GM21529 (cell line): Measurements from ENCODE around the gene PMEL.
A peak's percentile ranks its signal among the peaks of the same experiment; 100 is the strongest.

ENCODE experiments used
- ATAC-seq: cut with Tn5 transposase; IDR thresholded peaks from one replicate; pipeline ENCODE4 v1.9.1; 2021; ENCODE audit not compliant: unreplicated experiment

Gene PMEL

DNA sequence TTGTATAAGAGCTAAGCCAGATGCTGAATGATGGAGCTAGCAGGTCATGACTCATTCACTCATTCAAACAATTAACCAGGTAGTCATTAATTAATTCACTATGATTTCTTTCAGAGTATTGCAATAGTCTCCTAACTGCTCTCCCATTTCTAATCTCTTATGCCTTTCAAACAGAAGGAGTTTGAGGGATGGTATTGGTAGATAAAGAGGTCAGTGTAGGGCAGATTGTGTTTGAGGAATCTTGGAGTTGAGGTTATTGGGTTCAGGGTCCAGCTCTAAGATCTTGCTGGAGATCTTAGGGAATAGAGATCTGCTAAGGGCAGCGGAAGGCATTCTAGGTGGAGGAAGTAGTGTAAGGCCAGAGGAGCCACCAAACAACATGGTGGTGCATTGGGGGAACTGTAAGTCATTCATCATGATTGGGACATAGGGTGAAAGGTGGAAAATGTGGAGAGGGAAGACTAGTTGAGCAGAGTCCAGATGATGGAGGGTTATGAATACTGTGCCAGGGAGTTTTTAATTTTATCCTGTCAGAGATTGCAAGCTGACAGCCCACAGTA is 23.2 kb downstream of the PMEL start:
- ATAC-seq: no peak

DNA sequence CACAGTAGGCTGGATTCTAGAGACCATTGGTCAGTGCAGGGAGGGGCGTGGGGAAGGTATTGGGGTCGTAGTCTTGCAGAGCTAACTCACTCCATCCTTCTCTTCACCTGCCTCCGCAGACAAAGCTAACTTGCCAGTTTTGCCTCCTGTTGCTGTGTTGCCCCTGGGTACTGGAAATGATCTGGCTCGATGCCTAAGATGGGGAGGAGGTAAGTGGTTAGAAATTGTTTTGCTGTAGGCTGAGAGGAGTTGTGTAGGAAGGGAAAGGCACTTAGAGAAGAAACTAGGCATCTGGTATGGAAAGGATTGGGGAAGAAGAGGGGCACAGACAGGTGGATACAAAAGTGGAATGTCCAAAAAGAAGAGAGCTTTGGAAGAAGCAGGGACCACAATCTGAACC is 23.8 kb downstream of the PMEL start:
- ATAC-seq: no peak

DNA sequence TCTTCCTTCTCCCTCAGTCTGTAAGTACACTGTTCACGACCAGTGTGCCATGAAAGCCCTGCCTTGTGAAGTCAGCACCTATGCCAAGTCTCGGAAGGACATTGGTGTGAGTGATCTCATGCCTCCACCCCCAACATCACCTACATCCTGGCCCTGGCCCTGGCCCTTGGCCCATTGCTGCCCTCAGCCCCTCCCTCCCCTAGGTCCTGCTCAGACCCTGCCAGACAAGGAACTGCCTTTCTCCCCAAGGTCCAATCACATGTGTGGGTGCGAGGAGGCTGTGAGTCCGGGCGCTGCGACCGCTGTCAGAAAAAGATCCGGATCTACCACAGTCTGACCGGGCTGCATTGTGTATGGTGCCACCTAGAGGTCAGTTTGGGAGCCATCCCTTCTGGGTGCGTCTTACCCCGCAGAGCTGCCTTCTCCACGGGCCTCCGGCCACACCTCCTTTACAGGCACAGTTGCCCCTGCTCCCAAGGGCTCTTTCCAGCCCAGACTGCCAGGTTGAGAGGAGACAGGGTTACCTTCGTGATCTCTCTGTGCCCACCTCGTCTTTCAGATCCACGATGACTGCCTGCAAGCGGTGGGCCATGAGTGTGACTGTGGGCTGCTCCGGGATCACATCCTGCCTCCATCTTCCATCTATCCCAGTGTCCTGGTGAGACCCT is 25.6 kb downstream of the PMEL start:
- ATAC-seq: peak; percentile 97

DNA sequence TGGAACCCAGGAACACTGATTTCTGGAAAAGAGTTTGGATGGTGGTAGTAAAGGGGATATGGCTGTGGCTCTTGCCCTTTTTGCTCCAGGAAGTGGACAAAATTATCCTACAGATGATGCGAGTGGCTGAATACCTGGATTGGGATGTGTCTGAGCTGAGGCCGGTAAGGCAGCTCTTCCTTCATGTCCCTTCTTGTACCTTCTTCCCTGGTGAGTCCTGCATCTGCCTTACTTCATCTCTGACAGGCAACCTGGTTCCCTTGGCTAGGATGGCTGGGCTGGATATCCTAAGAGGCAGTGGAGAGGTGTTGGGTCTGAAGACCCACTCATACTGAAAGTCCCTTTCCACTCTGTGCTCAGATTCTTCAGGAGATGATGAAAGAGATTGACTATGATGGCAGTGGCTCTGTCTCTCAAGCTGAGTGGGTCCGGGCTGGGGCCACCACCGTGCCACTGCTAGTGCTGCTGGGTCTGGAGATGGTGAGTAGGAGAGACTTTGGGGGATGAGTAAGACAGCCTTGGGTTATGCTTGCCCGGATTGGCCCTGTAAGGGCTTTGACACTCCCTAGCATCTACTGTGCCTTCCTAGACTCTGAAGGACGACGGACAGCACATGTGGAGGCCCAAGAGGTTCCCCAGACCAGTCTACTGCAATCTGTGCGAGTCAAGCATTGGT is 26.9 kb downstream of the PMEL start:
- ATAC-seq: no peak

DNA sequence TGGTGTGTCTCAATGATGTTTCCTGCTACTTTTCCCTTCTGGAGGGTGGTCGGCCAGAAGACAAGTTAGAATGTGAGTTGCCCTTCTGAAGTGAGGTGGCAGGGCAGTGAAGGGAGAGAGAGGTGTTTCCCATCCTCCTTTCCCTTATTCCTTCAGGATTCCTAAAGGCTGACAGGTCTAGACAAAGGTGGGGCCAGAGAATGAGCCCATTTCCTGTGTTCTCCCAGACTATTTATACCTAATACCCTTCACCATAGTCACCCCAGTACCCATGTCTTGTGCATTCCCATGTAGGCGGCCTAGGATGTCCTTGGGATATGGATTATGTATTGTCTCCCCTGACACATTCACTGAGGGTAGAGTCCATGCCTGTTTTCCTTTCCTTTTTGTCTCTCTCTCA is 27.9 kb downstream of the PMEL start:
- no peak for ATAC-seq

DNA sequence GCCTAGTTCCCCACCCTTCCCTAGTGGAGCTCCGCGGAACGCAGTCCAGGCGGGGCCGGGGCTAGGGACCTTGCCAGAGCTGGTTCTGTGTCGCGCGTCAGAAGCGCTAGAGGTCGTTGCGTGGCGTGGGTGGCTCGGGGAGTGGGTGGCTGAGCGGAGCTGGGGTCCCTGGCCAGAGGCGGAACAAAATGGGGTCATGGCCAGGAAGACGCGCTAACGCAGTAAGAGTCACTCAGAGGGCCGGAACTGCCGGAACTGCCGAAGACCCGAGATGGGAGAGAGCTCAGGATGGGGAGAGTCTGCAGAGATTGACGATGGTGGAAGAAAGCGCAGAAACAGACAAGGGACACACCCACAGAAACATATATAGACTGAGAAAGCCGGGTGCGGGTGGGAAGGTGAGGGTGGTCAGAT is 30.1 kb downstream of the PMEL start:
- no peak for ATAC-seq

DNA sequence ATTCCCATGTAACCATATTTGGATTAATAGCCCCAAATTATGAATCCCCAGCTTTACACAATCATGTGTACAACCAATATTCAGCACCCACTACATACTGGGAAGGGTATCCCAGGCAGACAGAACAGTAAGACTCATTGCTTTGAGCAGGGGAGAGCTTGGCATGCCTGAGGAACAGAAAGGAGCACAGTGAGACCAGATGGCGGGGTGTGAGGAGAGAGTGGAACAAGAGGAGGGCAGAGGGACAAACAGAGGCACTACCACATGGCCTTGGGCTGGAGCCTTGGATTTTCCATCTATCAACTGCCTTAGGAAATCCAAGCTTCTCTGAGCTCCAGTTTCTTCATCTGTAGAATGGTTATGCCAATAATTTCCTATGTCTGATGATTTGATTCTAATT is 31.1 kb downstream of the PMEL start:
- no peak for ATAC-seq

DNA sequence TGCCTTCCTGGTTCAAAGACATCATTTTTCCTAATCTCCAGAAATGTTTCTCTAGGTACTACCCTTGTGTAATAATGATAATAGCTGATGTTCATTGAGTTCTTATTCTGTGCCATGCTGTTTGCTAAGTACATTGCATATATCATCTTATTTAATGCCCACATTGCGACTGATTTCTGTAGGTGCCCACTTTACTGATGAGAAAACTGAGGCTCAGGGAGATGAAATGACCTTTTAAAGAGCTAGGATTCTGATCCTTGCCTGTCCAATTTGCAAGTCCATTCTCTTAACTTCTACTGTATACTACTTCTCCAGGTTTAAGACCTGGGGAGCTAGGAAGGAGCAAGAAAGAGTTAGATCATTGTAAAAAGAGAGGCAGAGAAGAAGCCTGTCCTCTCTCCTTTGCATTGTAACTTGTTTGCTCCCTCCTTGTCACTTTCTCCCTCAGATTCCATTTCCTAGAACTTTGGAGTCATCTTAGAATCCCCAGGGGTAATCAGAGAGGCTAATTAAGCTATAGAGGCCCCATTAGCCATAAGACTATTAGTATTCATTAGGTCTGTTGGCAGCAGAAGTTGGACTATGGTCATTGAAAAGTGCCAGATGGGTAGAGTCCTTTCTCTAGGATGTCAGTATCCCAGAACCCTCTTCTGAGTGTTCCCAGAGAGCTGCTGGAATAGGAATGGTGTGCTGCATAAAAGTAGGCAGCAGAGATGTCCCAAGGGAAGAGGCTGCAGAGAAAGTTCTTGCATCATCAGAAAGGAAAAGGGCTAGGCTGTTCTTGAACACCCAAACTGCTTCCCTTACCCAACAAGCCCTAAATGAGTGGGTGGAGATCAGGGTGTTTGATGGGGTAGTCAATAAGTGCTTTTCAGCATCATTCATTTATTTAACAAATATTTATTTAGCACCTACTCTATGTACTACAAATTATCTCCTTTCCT is 31.8 kb downstream of the PMEL start:
- ATAC-seq: no peak

DNA sequence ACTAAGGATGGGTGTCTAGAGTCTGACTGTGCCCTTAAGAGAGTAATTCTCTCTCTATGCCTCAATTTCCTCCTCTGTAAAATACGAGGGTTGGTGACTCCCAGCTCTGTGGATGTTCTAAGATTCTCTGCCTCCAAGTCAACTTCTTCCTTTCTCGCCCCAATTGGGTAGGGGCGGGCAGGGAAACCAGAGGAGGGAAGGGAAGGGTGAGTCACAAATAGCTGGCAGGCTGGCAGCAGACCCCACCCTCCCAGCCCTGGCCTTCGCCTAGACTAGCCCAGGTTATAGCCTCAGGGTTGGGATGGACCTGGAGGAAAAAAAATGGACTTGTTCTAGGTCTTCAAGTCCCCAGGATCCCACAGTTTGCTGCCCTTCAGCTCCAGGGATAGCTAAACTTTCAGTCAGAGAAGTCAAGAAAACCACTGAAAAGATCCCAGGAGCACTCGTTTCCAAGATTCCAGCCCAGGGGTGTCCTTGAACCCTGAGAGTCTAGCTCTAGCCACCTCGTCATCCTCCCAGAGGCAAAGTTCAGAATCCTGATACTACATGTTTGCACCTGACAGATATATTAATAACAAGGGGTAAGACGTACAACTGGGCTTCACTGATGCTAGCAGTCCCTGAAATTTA is 32.6 kb downstream of the PMEL start:
- ATAC-seq: no peak

DNA sequence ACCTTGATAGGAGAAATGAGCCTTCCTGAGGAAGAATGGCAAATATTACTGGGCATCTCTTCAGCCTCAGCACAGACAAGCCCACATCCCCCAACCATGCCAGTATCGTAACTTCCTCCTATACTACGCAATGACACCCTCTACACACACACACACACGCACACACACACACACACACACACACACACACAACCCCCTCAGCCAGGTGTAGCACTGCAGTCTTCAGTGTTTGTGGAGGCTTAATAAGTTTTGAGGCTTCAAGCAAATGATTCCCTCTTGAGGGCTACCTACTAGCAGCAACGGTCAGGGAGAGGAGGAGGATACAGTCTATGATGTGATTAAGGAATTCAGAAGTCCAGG is 33.3 kb downstream of the PMEL start:
- ATAC-seq: no peak

DNA sequence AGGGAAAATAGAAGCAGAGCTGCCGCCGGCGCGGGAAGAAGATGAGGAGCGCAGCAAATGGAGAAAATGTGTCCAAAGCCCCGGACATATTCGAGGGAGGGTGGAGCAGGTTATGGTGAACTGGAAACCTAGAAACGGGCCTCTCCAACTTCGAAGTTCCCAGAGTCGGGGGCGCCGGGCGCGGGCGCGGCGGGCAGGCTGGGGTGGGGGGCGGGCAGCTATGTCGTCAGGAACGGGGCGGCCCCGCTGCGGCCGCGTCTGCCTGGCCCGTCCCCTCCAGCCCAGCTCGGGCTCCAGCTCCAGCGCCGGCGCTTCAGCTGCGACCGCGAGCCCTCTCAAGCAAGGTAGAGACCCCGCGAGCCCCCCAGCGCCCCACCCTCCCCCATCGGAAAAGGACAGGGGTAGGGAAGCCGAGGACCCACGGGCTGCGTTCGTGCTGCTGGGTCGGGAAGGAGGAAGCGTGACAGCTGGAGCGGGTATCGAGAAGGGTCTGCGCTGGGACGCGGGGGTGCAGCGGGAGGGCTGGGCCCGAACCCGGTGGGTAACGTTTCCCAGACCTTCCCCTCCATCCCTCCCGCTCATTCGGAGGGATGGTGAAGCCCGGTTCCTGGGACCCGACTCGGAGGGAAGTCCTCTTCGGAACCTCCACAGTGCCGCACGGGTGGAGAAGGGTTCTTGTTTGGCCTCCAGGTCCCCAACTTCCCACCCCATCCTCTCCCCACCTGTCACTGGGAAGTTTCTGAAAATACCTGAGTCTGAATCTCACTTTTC is 33.9 kb downstream of the PMEL start:
- no peak for ATAC-seq

DNA sequence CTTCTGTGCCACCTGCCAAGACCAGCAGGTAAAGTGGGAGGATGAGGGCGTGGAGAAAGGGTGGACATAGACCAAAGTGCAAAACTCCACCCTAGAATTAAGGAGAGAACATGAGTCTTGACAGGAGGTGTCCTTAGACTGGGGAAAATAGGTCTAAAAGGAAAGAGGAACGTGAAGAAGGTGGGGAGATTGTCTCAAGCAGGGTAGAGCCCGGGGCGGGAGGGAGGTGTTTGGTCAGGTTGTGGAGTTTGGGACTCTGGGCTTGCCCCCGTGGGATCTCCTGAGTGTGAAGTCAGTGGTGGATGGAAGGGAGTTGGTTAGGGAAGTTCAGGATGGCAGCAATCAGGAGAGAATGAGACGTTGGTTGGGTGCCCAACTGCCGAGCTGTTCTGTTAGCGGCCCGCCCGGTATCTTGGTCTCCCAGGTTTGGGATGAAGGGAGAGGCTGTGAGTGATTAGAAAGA is 34.5 kb downstream of the PMEL start:
- ATAC-seq: no peak

DNA sequence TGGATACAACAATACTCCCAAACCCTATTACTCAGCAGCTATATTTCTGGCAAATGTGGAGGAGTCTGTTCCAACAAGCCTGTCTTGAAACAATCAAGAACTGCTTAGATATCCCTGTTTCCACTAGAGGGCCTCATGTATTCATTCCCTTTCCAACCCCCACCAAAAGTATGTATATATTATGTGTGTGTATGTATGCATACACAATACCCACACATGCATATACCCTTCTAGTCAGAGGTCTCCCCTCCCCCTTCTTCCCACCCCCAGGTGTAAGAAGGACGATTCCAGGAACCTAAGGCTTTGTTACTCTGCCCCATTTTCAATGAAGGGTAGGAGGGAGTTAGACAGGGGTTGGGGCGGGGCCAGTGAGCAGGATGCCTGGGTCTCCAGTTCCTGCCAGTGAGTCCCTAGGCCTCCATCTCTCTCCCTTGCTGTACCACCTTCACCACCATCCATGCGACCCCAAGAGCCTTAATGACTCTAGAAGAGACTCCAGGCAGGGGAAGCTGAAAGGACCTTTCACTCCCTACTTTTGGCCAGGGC is 35.0 kb downstream of the PMEL start, which contains the start of gene DGKA:
Gene DGKA, plus strand, starts transcription at position 392 of the 546 bp plus-strand sequence. CDS start 5,342 bp downstream, outside the sequence.
- peak; percentile 22 for ATAC-seq

DNA sequence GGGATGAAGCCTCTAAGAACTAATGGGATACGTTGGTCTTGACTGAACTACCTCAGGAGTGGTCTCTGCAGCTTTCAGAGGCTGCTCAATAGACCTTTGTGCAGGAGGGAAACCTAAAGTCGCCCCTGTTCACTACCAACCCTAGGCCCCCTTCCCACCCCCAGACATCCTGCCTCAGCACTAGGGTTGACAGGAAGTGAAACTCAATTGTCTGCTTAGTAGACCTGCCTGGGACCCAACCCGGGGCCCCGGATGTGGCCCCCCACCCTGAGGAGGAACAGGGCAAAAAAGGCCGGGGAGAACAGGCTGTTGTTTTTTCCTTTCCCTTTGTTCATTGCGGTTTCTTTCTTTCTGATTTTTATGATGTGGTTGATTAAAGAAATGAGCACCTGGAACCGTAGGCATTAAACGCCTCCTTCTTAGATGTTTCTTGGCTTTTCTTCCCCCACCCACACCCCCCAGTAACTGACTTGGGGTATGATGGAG is 36.5 kb downstream of the PMEL start:
- peak; percentile 37 for ATAC-seq

DNA sequence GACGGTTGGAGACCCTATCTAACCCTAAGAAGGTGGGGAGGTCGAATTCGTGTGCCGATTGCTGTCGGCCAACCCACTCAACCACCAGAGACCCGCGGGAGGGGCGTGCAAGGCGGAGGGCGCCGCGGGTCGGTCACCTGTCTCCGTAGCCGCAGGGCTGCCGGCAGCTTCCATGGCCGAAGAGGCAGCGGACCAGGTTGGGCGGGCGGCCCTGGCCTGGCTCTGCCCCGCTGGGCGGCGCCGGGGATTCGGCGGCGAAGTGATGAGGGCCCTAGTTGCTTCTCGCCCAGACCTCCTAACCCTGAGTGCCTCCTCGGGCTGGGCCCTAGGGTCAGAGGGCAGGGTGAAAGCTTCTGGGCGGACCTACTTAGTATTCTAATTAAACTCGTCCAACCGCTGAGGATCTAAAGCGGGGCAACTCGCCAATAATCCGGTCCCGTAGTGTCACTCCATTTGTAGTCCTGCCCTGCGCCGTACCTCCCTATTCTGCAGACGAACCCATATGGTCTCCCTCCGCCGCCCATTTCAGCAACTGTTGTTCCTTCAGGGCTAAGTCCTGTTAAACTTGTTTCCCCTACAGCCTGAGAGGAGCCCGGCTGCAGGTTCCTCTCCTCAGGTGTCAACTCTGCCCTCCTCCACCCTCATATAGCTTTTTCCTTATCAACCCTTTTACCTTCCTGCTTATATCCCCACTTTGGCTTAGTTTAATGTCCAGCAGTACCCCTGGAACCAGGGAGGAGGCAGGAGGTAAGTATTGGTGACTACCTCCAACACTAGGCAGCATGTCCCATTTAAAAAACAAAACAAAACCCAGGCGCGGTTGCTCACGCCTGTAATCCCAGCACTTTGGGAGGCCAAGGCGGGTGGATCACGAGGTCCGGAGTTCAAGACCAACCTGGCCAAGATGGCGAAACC is 38.0 kb downstream of the PMEL start, which contains the start of gene PYM1:
Gene PYM1, minus strand, starts transcription at position 307 of the 915 bp plus-strand sequence. Its CDS starts 133 bp downstream, at position 174.
- ATAC-seq: peak; percentile 39

DNA sequence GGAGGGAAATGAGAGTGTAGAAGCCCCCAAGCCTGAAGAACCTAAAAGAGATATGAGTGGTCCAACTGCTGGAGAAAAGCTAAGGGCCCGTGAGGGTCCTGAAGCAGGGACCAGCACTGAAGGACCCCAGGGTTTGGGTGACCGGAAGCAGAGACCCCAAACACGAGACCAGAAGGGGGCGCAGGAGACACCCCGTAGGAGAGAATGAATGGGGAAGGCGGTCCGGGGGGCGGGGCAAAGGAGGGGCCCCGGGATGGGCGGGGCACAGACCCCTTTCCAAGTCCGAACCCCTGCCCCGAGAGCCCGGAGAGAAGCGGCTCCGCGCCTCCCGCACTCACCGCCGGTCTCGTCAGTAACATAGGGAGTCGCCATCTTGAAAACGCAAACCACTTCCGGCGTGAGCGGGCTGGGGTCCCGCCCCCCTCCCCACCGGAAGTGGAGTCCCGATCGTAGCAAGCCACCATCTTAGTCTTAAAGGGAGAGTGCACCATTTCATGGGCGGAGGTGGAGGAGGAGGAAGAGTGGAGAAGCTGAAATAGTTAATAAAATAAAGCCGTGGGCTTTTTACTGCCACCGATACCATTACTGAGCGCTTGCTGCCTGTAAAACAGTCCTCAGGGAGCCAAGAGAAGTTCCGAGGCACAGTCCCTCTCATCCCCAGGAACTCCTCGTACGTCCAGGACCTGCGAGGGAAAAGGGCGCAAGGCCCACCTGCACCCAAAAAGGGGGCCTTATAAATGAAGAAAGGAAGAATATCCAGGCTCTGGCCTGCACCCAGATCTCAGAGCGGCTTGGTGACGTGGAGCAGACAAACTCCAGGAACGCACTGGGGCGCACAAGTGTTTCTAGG is 38.9 kb downstream of the PMEL start:
- ATAC-seq: peak; percentile 38
